Peyer's patch (tissue), 4 donors: Measurements from ENCODE around the gene SOCS7.

Experiments
- CTCF ChIP-seq, 6 experiments: fragments of 450-650 bp in 4 of 6; fragments of 200-600 bp in 2 of 6; sonication (generic) in 1 of 6; IDR thresholded peaks; one replicate each; pipeline ENCODE4 v1.5.1; 2017 to 2019; ENCODE audit warnings: antibody characterized with exemption in 6 of 6, mild to moderate bottlenecking in 3 of 6, moderate library complexity in 1 of 6
- POLR2A ChIP-seq, 2 donors: fragments of 450-650 bp; IDR thresholded peaks; one replicate each; pipeline ENCODE4 v1.5.1; 2017; ENCODE audit warnings: antibody characterized with exemption in 2 of 2, mild to moderate bottlenecking in 2 of 2, moderate library complexity in 2 of 2

DNA sequence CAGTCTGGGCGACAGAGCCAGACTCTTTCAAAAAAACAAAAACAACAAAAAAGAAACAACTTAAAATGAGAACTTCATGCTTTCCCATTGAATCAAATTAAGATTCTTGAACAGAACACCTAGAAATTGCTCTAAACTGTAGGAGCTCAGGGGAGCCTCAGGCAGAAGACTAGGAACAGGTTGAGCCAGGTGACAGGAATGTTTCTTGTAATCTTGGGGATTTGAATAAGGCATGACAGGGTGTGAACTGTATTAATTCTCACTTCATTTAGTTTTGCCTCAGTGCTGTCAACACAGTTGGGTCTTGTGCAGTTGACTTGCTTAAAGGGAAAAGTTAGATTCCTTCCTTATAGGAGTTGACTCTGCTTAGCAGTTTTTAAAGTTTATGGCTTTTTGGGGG lies 27.8 kb downstream of the SOCS7 start:
- TF ChIP-seq CTCF (IDR thresholded peaks at IDR 0.05) (no peak), POLR2A (IDR thresholded peaks at IDR 0.05) (no peak)
